Measurements from ENCODE around the gene ITGB4.
A peak's percentile ranks its signal among the peaks of the same experiment; 100 is the strongest.

Gene ITGB4

DNA sequence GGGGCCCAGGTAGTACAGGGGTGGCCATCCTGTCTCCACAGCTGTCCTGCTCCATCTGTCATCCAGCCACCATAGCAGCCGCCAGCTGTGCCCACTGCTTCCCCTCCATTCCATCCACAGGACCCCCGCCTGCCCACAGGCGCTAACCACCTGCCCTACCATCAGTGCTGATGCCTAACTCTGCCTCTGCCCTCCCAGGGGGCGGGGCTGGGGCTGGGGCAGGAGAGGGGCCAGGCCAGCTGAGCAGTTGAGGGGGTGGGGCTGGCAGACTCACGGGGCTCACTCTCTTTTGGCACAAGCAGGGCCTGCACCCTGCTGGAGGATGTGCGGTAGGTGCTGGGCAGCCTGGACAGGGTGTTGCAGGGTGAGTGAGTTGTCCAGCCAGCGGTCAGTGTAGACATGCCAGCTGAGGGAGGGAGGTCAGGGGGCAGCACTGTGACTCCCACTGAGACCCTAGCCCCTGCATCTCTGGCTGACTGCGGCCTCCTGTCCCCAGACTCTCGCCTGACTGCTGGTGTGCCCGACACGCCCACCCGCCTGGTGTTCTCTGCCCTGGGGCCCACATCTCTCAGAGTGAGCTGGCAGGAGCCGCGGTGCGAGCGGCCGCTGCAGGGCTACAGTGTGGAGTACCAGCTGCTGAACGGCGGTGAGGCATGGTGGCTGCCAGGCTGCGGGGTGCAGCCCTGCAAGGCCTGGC lies 34.1 kb downstream of the ITGB4 start:
- TF ChIP-seq CTCF (IDR thresholded peaks at IDR 0.05; ENCODE audit: borderline replicate concordance, extremely low read depth, low read length, poor library complexity, severe bottlenecking) (no peak), EZH2 (IDR thresholded peaks at IDR 0.05; ENCODE audit: borderline replicate concordance, low read depth, low read length, severe bottlenecking) (no peak)
- Histone ChIP-seq H3K79me2 (ENCODE audit: insufficient read depth, low read length) (no peaks in the 10 kb centered on the region), H3K36me3 (ENCODE audit: insufficient read depth, low read length) (peaks cover 11% of the 10 kb centered on the region), H3K27ac (ENCODE audit: low read length) (no peak overlapping the region), H3K4me2 (ENCODE audit: insufficient read depth, low read length) (no peak overlapping the region), H3K9me3 (ENCODE audit: insufficient read depth, low read length, severe bottlenecking) (no peaks in the 10 kb centered on the region), H4K20me1 (ENCODE audit: insufficient read depth, low read length) (no peaks in the 10 kb centered on the region), H3K27me3 (ENCODE audit: insufficient read depth, low read length, poor library complexity) (no peaks in the 10 kb centered on the region), H3K4me1 (ENCODE audit: insufficient read depth, low read length) (peaks cover 20% of the 10 kb centered on the region), H3K4me3 (ENCODE audit: low read depth in 1 of 2, low read length in 2 of 2) (no peak overlapping the region), H3K9ac (ENCODE audit: low read depth, low read length) (no peak overlapping the region), H2AFZ (ENCODE audit: low read depth, low read length) (no peak overlapping the region)
- ATAC-seq (ENCODE audit: insufficient read depth, low read depth): no peak
- peak; percentile 35 for DNase-seq

DNA sequence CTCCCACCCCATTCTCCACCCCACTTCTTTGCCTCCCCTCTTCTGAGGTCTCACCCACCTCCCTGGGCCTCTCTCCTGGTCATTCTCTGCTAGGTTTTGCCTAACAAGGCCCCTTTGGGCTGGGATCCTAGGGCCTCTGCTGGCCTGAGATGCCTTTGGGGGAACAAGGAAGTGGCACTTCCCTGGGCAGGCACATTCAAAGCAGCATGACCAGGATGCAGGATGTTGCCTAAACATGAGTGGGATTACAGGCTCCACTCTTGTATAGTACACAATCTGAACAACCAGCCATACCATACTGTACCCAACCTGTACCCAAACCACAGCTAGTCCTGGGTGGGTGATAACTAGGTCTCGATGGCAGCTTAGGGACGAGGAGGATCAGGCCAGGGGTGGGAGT lies 34.7 kb downstream of the ITGB4 start:
- ATAC-seq (ENCODE audit: insufficient read depth, low read depth) (no peak), DNase-seq (no peak)
- Histone ChIP-seq H3K9ac (ENCODE audit: low read depth, low read length) (no peak overlapping the region), H3K4me3 (ENCODE audit: low read depth in 1 of 2, low read length in 2 of 2) (no peak overlapping the region), H3K4me2 (ENCODE audit: insufficient read depth, low read length) (no peak overlapping the region), H3K36me3 (ENCODE audit: insufficient read depth, low read length) (peaks cover 11% of the 10 kb centered on the region), H3K27me3 (ENCODE audit: insufficient read depth, low read length, poor library complexity) (no peaks in the 10 kb centered on the region), H3K4me1 (ENCODE audit: insufficient read depth, low read length) (peaks cover 20% of the 10 kb centered on the region), H3K79me2 (ENCODE audit: insufficient read depth, low read length) (no peaks in the 10 kb centered on the region), H2AFZ (ENCODE audit: low read depth, low read length) (no peak overlapping the region), H3K9me3 (ENCODE audit: insufficient read depth, low read length, severe bottlenecking) (no peaks in the 10 kb centered on the region), H3K27ac (ENCODE audit: low read length) (no peak overlapping the region), H4K20me1 (ENCODE audit: insufficient read depth, low read length) (no peaks in the 10 kb centered on the region)
- no peak for TF ChIP-seq CTCF (IDR thresholded peaks at IDR 0.05; ENCODE audit: borderline replicate concordance, extremely low read depth, low read length, poor library complexity, severe bottlenecking)
- no peak for TF ChIP-seq EZH2 (IDR thresholded peaks at IDR 0.05; ENCODE audit: borderline replicate concordance, low read depth, low read length, severe bottlenecking)

- peaks cover 11% of the 10 kb centered on the region for H3K36me3 ChIP-seq (ENCODE audit: insufficient read depth, low read length)
- TF ChIP-seq EZH2 (IDR thresholded peaks at IDR 0.05; ENCODE audit: borderline replicate concordance, low read depth, low read length, severe bottlenecking): no peak
- no peak for TF ChIP-seq CTCF (IDR thresholded peaks at IDR 0.05; ENCODE audit: borderline replicate concordance, extremely low read depth, low read length, poor library complexity, severe bottlenecking)
- no peaks in the 10 kb centered on the region for H4K20me1 ChIP-seq (ENCODE audit: insufficient read depth, low read length)
- no peaks in the 10 kb centered on the region for H3K27me3 ChIP-seq (ENCODE audit: insufficient read depth, low read length, poor library complexity)
- H2AFZ ChIP-seq (ENCODE audit: low read depth, low read length): no peak overlapping the region
- ATAC-seq (ENCODE audit: insufficient read depth, low read depth): no peak
- DNase-seq: no peak
- no peak overlapping the region for H3K4me2 ChIP-seq (ENCODE audit: insufficient read depth, low read length)
- H3K4me1 ChIP-seq (ENCODE audit: insufficient read depth, low read length): peaks cover 20% of the 10 kb centered on the region
- H3K9ac ChIP-seq (ENCODE audit: low read depth, low read length): no peak overlapping the region
- no peaks in the 10 kb centered on the region for H3K9me3 ChIP-seq (ENCODE audit: insufficient read depth, low read length, severe bottlenecking)
- H3K27ac ChIP-seq (ENCODE audit: low read length): no peak overlapping the region
- H3K4me3 ChIP-seq (ENCODE audit: low read depth in 1 of 2, low read length in 2 of 2): no peak overlapping the region
- no peaks in the 10 kb centered on the region for H3K79me2 ChIP-seq (ENCODE audit: insufficient read depth, low read length)
Measured at GRCh38 chr17:75756451-75757085, 35.3 kb downstream of the ITGB4 start.
